Neuronal stem cell (in vitro differentiated cells): Measurements from ENCODE around the gene ARL10.

ENCODE experiments used
- DNase-seq: peaks from one replicate; pipeline ENCODE4 v3.0.0-alpha.2; 2013; ENCODE audit warnings: low spot score
- H2AFZ ChIP-seq: one replicate; pipeline ENCODE4 v1.6.1; 2013; ENCODE audit warnings: mild to moderate bottlenecking, low read length, inconsistent platforms
- H2AK5ac ChIP-seq: 2 replicates; pipeline ENCODE4 v1.6.1; 2013; ENCODE audit warnings: low read depth, mild to moderate bottlenecking, inconsistent platforms, low read length, moderate library complexity, mixed read lengths
- H2BK120ac ChIP-seq: 2 replicates; pipeline ENCODE4 v1.6.1; 2013; ENCODE audit warnings: low read depth, mild to moderate bottlenecking, inconsistent platforms, low read length, moderate library complexity, mixed read lengths
- H2BK12ac ChIP-seq: one replicate; pipeline ENCODE4 v1.6.1; 2013; ENCODE audit warnings: low read length, inconsistent platforms
- H2BK15ac ChIP-seq: 2 replicates; pipeline ENCODE4 v1.6.1; 2013; ENCODE audit warnings: mild to moderate bottlenecking, low read length, inconsistent platforms, mixed read lengths
- H2BK5ac ChIP-seq: one replicate; pipeline ENCODE4 v1.6.1; 2013; ENCODE audit warnings: inconsistent platforms, mild to moderate bottlenecking, low read length, moderate library complexity
- H3K14ac ChIP-seq: one replicate; pipeline ENCODE4 v1.6.1; 2013; ENCODE audit warnings: low read length, inconsistent platforms
- H3K18ac ChIP-seq: 2 replicates; pipeline ENCODE4 v1.6.1; 2013; ENCODE audit warnings: low read length, inconsistent platforms
- H3K23ac ChIP-seq: 2 replicates; pipeline ENCODE4 v1.6.1; 2013; ENCODE audit warnings: low read depth, mild to moderate bottlenecking, mixed read lengths, low read length, inconsistent platforms; ENCODE audit not compliant: poor library complexity
- H3K27ac ChIP-seq: replicated peaks from 3 replicates; pipeline ENCODE4 v1.5.1; 2013; ENCODE audit warnings: low read length, inconsistent platforms
- H3K27me3 ChIP-seq, 3 experiments: 2 replicates each; pipeline ENCODE4 v1.6.1; 2013; ENCODE audit warnings: low read length in 3 of 3, mild to moderate bottlenecking in 2 of 3, inconsistent platforms in 1 of 3, low read depth in 1 of 3, mixed read lengths in 1 of 3, moderate library complexity in 1 of 3; ENCODE audit not compliant: control insufficient read depth in 3 of 3, insufficient read depth in 3 of 3
- H3K36me3 ChIP-seq, 2 donors: replicated peaks in 1 of 2; 2 replicates each; pipeline ENCODE4 v1.6.1; 2013; ENCODE audit warnings: low read length in 2 of 2; ENCODE audit not compliant: control insufficient read depth in 2 of 2, insufficient read depth in 2 of 2
- H3K4ac ChIP-seq: 2 replicates; pipeline ENCODE4 v1.6.1; 2013; ENCODE audit warnings: inconsistent platforms, mild to moderate bottlenecking, low read length, moderate library complexity
- H3K4me1 ChIP-seq, 2 donors: 1 replicate in 1 of 2; 2 replicates in 1 of 2; pipeline ENCODE4 v1.6.1; 2013; ENCODE audit warnings: low read length in 2 of 2, low read depth in 1 of 2; ENCODE audit not compliant: control insufficient read depth in 2 of 2, insufficient read depth in 1 of 2
- H3K4me2 ChIP-seq: one replicate; pipeline ENCODE4 v1.6.1; 2013; ENCODE audit warnings: mild to moderate bottlenecking, low read length, inconsistent platforms; ENCODE audit not compliant: insufficient read depth, poor library complexity, severe bottlenecking
- H3K4me3 ChIP-seq, 2 donors: 2 replicates each; pipeline ENCODE4 v1.5.1; 2013; ENCODE audit warnings: low read length in 2 of 2, mild to moderate bottlenecking in 2 of 2, inconsistent platforms in 1 of 2, moderate library complexity in 1 of 2
- H3K79me1 ChIP-seq: one replicate; pipeline ENCODE4 v1.6.1; 2013; ENCODE audit warnings: low read depth, mild to moderate bottlenecking, inconsistent platforms, low read length, moderate library complexity
- H3K9ac ChIP-seq: one replicate; pipeline ENCODE4 v1.6.1; 2013; ENCODE audit warnings: mild to moderate bottlenecking, low read depth, low read length, inconsistent platforms; ENCODE audit not compliant: poor library complexity
- H3K9me3 ChIP-seq, 2 donors: replicated peaks in 1 of 2; 2 replicates each; pipeline versions ENCODE3 to v1.6.1; 2013; ENCODE audit warnings: low read length in 2 of 2, mild to moderate bottlenecking in 2 of 2, inconsistent platforms in 1 of 2, low read depth in 1 of 2, mixed read lengths in 1 of 2, moderate library complexity in 1 of 2; ENCODE audit not compliant: control insufficient read depth in 2 of 2, insufficient read depth in 1 of 2
- H4K8ac ChIP-seq: one replicate; pipeline ENCODE4 v1.6.1; 2013; ENCODE audit warnings: low read depth, mild to moderate bottlenecking, inconsistent platforms, low read length, moderate library complexity
- H4K91ac ChIP-seq: one replicate; pipeline ENCODE4 v1.6.1; 2013; ENCODE audit warnings: low read length, low read depth, mild to moderate bottlenecking, inconsistent platforms; ENCODE audit not compliant: poor library complexity
- WGBS, 2 donors: extraction: QIAGEN DNeasy Blood & Tissue Kit; methylation state at CpG; one replicate each; pipeline ENCODE4 v1.1.7; 2013; ENCODE audit warnings: missing lambda C conversion rate in 2 of 2, mixed read lengths in 1 of 2; ENCODE audit not compliant: insufficient read length in 2 of 2, insufficient replicate concordance in 1 of 2; ENCODE audit errors: extremely low coverage in 2 of 2; 5-methylcytosine and 5-hydroxymethylcytosine counted together

ARL10 gene

GRCh38 chr5:176320577-176320976, 44.7 kb upstream of the ARL10 start:
- Histone ChIP-seq H3K4me2 (no peak overlapping the region), H4K8ac (no peak overlapping the region), H2BK5ac (no peak overlapping the region), H3K18ac (no peak overlapping the region), H3K27me3 (no peaks in the 10 kb centered on the region), H3K36me3 (peaks cover 8 to 81% of the 10 kb centered on the region in 2 donors), H3K79me1 (no peaks in the 10 kb centered on the region), H3K4me3 (no peak overlapping the region), H2BK12ac (no peak overlapping the region), H4K91ac (no peak overlapping the region), H2BK15ac (no peak overlapping the region), H3K14ac (no peak overlapping the region), H2BK120ac (no peak overlapping the region), H2AFZ (no peak overlapping the region), H3K9me3 (no peaks in the 10 kb centered on the region), H3K27ac (no peak overlapping the region), H3K4ac (no peak overlapping the region), H2AK5ac (no peak overlapping the region), H3K4me1 (no peaks in the 10 kb centered on the region), H3K23ac (no peak overlapping the region), H3K9ac (no peak overlapping the region)
- WGBS, 2 donors = no CpG with 5 or more reads among the region's 3 CpGs
- no peak for DNase-seq

GRCh38 chr5:176334031-176334770, 31.1 kb upstream of the ARL10 start:
- Histone ChIP-seq H2AFZ (no peak overlapping the region), H3K9ac (no peak overlapping the region), H3K4me1 (no peaks in the 10 kb centered on the region), H3K36me3 (peaks cover 8 to 50% of the 10 kb centered on the region in 2 donors), H3K27ac (no peak overlapping the region), H3K23ac (no peak overlapping the region), H3K27me3 (no peaks in the 10 kb centered on the region), H2AK5ac (no peak overlapping the region), H4K91ac (no peak overlapping the region), H2BK12ac (no peak overlapping the region), H3K4me3 (no peak overlapping the region), H4K8ac (no peak overlapping the region), H2BK120ac (no peak overlapping the region), H3K4me2 (no peak overlapping the region), H2BK15ac (no peak overlapping the region), H3K14ac (no peak overlapping the region), H3K9me3 (peaks cover 0 to 6% of the 10 kb centered on the region in 2 donors), H3K4ac (no peak overlapping the region), H3K18ac (no peak overlapping the region), H2BK5ac (no peak overlapping the region), H3K79me1 (no peaks in the 10 kb centered on the region)
- DNase-seq = no peak

GRCh38 chr5:176337913-176338312, 27.4 kb upstream of the ARL10 start:
- no peak overlapping the region for H3K4me2 ChIP-seq

GRCh38 chr5:176339304-176339703, 26.0 kb upstream of the ARL10 start:
- no peak overlapping the region for H3K23ac ChIP-seq
- H2AFZ ChIP-seq = no peak overlapping the region
- H2AK5ac ChIP-seq = no peak overlapping the region
- no peaks in the 10 kb centered on the region for H3K79me1 ChIP-seq
- no peak overlapping the region for H3K14ac ChIP-seq
- H3K27ac ChIP-seq = no peak overlapping the region
- H3K4ac ChIP-seq = no peak overlapping the region
- no peak overlapping the region for H2BK5ac ChIP-seq
- DNase-seq = no peak
- no peaks in the 10 kb centered on the region for H3K4me1 ChIP-seq
- no peak overlapping the region for H3K18ac ChIP-seq
- H3K9me3 ChIP-seq = no peaks in the 10 kb centered on the region
- WGBS, 2 donors = no CpG with 5 or more reads among the region's 5 CpGs
- H4K8ac ChIP-seq = no peak overlapping the region
- no peak overlapping the region for H3K4me2 ChIP-seq
- no peak overlapping the region for H2BK120ac ChIP-seq
- H3K36me3 ChIP-seq = peaks cover 9 to 82% of the 10 kb centered on the region in 2 donors
- H4K91ac ChIP-seq = no peak overlapping the region
- H3K4me3 ChIP-seq = no peak overlapping the region
- H2BK15ac ChIP-seq = no peak overlapping the region
- no peak overlapping the region for H3K9ac ChIP-seq
- H3K27me3 ChIP-seq = no peaks in the 10 kb centered on the region
- H2BK12ac ChIP-seq = no peak overlapping the region

More at GRCh38 chr5:176337913-176338312, 27.4 kb upstream of the ARL10 start:
- Histone ChIP-seq H3K23ac (no peak overlapping the region), H3K36me3 (peaks cover 10 to 73% of the 10 kb centered on the region in 2 donors), H3K27ac (no peak overlapping the region), H2BK5ac (no peak overlapping the region), H4K91ac (no peak overlapping the region), H3K9ac (no peak overlapping the region), H4K8ac (no peak overlapping the region), H2AFZ (no peak overlapping the region), H3K18ac (no peak overlapping the region), H2BK120ac (no peak overlapping the region), H3K4me1 (no peaks in the 10 kb centered on the region), H3K14ac (no peak overlapping the region), H3K9me3 (peaks cover 0 to 6% of the 10 kb centered on the region in 2 donors), H2BK12ac (no peak overlapping the region), H2BK15ac (no peak overlapping the region), H3K27me3 (no peaks in the 10 kb centered on the region), H3K79me1 (no peaks in the 10 kb centered on the region), H2AK5ac (no peak overlapping the region), H3K4ac (no peak overlapping the region), H3K4me3 (no peak overlapping the region)
- no peak for DNase-seq
- WGBS, 2 donors = no CpG with 5 or more reads among the region's 1 CpG
